Type B pancreatic cell (in vitro differentiated cells): ENCODE data around the gene AGFG1. TPM values are rescaled to one million over a fixed set of nuclear protein-coding genes. Genes with fewer than 3 reads are reported as not detected.

Experiments
- DNase-seq: peaks from one replicate; pipeline ENCODE4 v3.0.0; 2021; ENCODE audit warnings: mixed read lengths; ENCODE audit not compliant: unreplicated experiment; ENCODE audit errors: extremely low spot score
- H3K27ac Mint-ChIP-seq: 2 replicates; pipeline ENCODE4 v1.8.0; 2021; ENCODE audit warnings: mild to moderate bottlenecking, mixed read lengths
- H3K27me3 Mint-ChIP-seq: 2 replicates; pipeline ENCODE4 v1.8.0; 2021; ENCODE audit warnings: mixed read lengths
- H3K36me3 Mint-ChIP-seq: 2 replicates; pipeline ENCODE4 v1.8.0; 2021; ENCODE audit warnings: mixed read lengths
- H3K4me1 Mint-ChIP-seq: one replicate; pipeline ENCODE4 v1.8.0; 2021; ENCODE audit warnings: mixed read lengths; ENCODE audit not compliant: unreplicated experiment
- H3K4me3 Mint-ChIP-seq: 2 replicates; pipeline ENCODE4 v1.8.0; 2021; ENCODE audit warnings: mild to moderate bottlenecking, mixed read lengths
- H3K9me3 Mint-ChIP-seq: 2 replicates; pipeline ENCODE4 v1.8.0; 2021; ENCODE audit warnings: mixed read lengths
- CTCF ChIP-seq: fragments of 200-600 bp; sonication (generic); conservative IDR thresholded peaks from 2 replicates; pipeline ENCODE4 v1.5.0; 2021; ENCODE audit warnings: antibody characterized with exemption, mild to moderate bottlenecking
- total RNA-seq: library from RNA; stranded (reverse); gene quantifications from 2 replicates; pipeline ENCODE4 v1.2.1, GENCODE V29; 2021; ENCODE audit warnings: low replicate concordance

Gene AGFG1
- total RNA-seq, 1 donor from 2014 or later: 63.2 TPM

DNA sequence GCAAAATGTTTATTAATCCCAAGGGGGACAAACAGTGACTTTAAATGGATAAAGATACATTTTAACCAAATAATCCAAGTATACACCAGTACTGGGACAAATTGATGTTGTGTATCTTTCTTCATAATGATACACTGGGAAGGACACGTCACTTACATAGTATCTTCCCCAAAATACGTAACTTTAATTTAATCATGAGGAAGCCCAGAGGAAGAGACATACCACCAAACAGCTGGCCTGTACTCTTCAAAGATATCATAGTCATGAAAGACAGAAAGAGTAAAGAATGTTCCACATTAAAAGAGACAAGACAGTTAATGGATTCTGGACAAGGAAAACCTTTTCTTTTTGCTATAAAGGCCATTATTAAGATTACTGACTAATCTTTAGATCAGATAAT is 37.1 kb downstream of the AGFG1 start:
- Mint-ChIP-seq H3K27ac (no peak overlapping the region), H3K27me3 (no peaks in the 10 kb centered on the region), H3K36me3 (peaks cover 8% of the 10 kb centered on the region), H3K4me3 (no peak overlapping the region), H3K4me1 (peaks cover 51% of the 10 kb centered on the region), H3K9me3 (no peaks in the 10 kb centered on the region)
- no peak for DNase-seq
- no peak for TF ChIP-seq CTCF

- H3K4me1 Mint-ChIP-seq: peaks cover 45% of the 10 kb centered on the region
Measured at GRCh38 chr2:227509824-227510619, 38.1 kb downstream of the AGFG1 start.

DNA sequence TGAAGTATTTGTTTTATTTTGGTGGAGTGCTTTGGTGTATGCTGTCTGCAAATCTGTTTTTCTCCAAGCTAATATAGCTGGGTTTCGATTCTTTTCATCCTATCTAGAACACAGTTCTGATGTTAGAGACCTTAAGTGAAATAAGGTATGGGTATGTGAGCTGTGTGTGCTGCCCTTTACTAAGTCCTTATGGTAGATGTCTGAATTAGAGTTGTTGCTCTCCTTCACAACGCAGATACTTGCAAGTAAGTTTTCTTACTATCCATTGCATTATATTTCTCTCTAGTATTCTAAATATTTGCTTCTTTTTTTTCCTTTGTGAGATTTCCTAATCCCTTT is 38.6 kb downstream of the AGFG1 start:
- Mint-ChIP-seq H3K9me3 (no peaks in the 10 kb centered on the region), H3K27ac (peak overlapping the region; percentile 51), H3K27me3 (no peaks in the 10 kb centered on the region), H3K36me3 (peaks cover 8% of the 10 kb centered on the region), H3K4me1 (peaks cover 45% of the 10 kb centered on the region), H3K4me3 (no peak overlapping the region)
- no peak for TF ChIP-seq CTCF
- no peak for DNase-seq

More at GRCh38 chr2:227509824-227510619, 38.1 kb downstream of the AGFG1 start:
- no peak for TF ChIP-seq CTCF
- Mint-ChIP-seq H3K9me3 (no peaks in the 10 kb centered on the region), H3K27me3 (no peaks in the 10 kb centered on the region), H3K27ac (peak overlapping the region; percentile 51), H3K36me3 (peaks cover 4% of the 10 kb centered on the region), H3K4me3 (peak overlapping the region; percentile 49)
- no peak for DNase-seq

- peaks cover 8% of the 10 kb centered on the region for H3K36me3 Mint-ChIP-seq
- no peaks in the 10 kb centered on the region for H3K27me3 Mint-ChIP-seq
- no peak for TF ChIP-seq CTCF
- H3K9me3 Mint-ChIP-seq: no peaks in the 10 kb centered on the region
- no peak overlapping the region for H3K4me3 Mint-ChIP-seq
- DNase-seq: no peak
- peaks cover 45% of the 10 kb centered on the region for H3K4me1 Mint-ChIP-seq
- peak overlapping the region; percentile 51 for H3K27ac Mint-ChIP-seq
Measured at GRCh38 chr2:227511239-227511930, 39.4 kb downstream of the AGFG1 start.

DNA sequence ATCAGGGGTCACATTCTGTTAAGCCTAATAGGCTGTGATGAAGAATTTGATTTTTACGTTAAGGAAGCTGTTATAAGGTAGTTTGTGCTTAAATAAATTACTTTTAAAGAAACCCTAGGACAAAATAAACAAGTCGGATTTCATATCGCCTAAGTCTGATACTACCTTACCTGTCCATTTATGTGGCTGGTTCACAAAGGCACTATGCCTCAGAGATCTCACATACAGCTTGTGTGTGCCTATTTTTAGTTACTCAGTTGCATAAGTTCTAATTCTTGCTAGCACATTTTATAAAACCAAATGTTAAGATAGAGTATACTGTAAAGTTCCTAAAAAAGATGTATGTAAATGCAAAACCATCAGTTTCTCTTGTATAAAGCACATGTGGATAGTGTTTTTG is 40.0 kb downstream of the AGFG1 start:
- Mint-ChIP-seq H3K27ac (no peak overlapping the region), H3K4me1 (peaks cover 43% of the 10 kb centered on the region), H3K27me3 (no peaks in the 10 kb centered on the region), H3K4me3 (no peak overlapping the region), H3K36me3 (peaks cover 4% of the 10 kb centered on the region), H3K9me3 (no peaks in the 10 kb centered on the region)
- no peak for DNase-seq
- no peak for TF ChIP-seq CTCF
